Activated T-helper 2 cell treated with anti-CD3 and anti-CD28 coated beads, Interferon-gamma antibody, Interleukin-2, Interleukin-4, amounts not matched to agents 10 μg/mL and 5 μg/mL and 100 μg/mL, durations not matched to agents 14 hours and 24 hours and 36 hours (primary cell): ENCODE data around the gene SH2D5. TPM values are rescaled to one million over a fixed set of nuclear protein-coding genes. Genes with fewer than 3 reads are reported as not detected.
A peak's percentile ranks its signal among the peaks of the same experiment; 100 is the strongest.

Source experiments
- DNase-seq: peaks from one replicate; pipeline ENCODE4 v3.0.0; 2021; ENCODE audit warnings: low spot score
- H3K27ac Mint-ChIP-seq: one replicate; pipeline ENCODE4 v1.8.0; 2021; ENCODE audit warnings: mixed read lengths
- H3K27me3 Mint-ChIP-seq: one replicate; pipeline ENCODE4 v1.8.0; 2021; ENCODE audit warnings: low read depth, mixed read lengths
- H3K36me3 Mint-ChIP-seq: one replicate; pipeline ENCODE4 v1.8.0; 2021; ENCODE audit warnings: low read depth, mixed read lengths
- H3K4me1 Mint-ChIP-seq: one replicate; pipeline ENCODE4 v1.8.0; 2021; ENCODE audit warnings: low read depth, mixed read lengths
- H3K4me3 Mint-ChIP-seq: one replicate; pipeline ENCODE4 v1.8.0; 2021; ENCODE audit warnings: low read depth, mild to moderate bottlenecking, moderate library complexity, mixed read lengths
- H3K9me3 Mint-ChIP-seq: one replicate; pipeline ENCODE4 v1.8.0; 2021; ENCODE audit warnings: mixed read lengths
- intact Hi-C: fragments of 100-400 bp; cut with micrococcal nuclease; formaldehyde crosslinking; loops from one replicate; pipeline ENCODE4 v1.15.1; 2023
- total RNA-seq: library from RNA; stranded (reverse); gene quantifications from 2 replicates; pipeline ENCODE4 v1.2.3, GENCODE V29; 2022

The SH2D5 gene
- total RNA-seq, 1 donor from 2014 or later: 0.16 TPM

- no peak overlapping the region for H3K4me3 Mint-ChIP-seq
Observed at GRCh38 chr1:20703124-20703756, 29.3 kb downstream of the SH2D5 start.

DNA sequence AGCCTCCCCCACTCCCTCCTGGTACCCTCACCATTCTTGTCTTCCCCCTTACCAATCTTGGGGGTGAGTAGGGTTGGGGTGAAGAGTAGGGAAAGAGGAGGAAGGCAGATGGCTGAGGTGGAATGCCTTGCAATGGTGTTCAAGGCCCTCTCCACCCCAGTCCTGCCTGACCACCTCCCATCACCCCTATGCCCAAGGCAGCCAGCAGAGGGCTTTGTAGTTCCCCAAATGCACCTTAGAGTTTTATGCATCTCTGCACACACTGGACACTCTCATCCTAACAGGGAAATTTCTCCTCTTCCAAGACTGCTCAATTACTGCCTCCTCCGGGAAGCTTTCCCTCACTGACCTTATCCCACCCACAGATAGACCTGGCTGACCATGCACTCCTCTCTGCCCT, 30.1 kb downstream of the SH2D5 start:
- intact Hi-C loops: no loop called here
- no peaks in the 10 kb centered on the region for H3K4me1 Mint-ChIP-seq
- no peaks in the 10 kb centered on the region for H3K27me3 Mint-ChIP-seq
- DNase-seq: no peak
- H3K27ac Mint-ChIP-seq: no peak overlapping the region
- no peaks in the 10 kb centered on the region for H3K9me3 Mint-ChIP-seq
- H3K4me3 Mint-ChIP-seq: no peak overlapping the region
- no peaks in the 10 kb centered on the region for H3K36me3 Mint-ChIP-seq

More at GRCh38 chr1:20703124-20703756, 29.3 kb downstream of the SH2D5 start:
- Mint-ChIP-seq H3K9me3 (no peaks in the 10 kb centered on the region), H3K27ac (no peak overlapping the region), H3K27me3 (no peaks in the 10 kb centered on the region), H3K36me3 (no peaks in the 10 kb centered on the region), H3K4me1 (no peaks in the 10 kb centered on the region)
- intact Hi-C loops: no loop called here
- no peak for DNase-seq

- no peaks in the 10 kb centered on the region for H3K9me3 Mint-ChIP-seq
- no peak overlapping the region for H3K27ac Mint-ChIP-seq
- H3K4me1 Mint-ChIP-seq: peaks cover 2% of the 10 kb centered on the region
- no peak overlapping the region for H3K4me3 Mint-ChIP-seq
- no peaks in the 10 kb centered on the region for H3K36me3 Mint-ChIP-seq
- DNase-seq: no peak
- intact Hi-C loops: no loop called here
- H3K27me3 Mint-ChIP-seq: no peaks in the 10 kb centered on the region
Observed at GRCh38 chr1:20701847-20702246, 30.7 kb downstream of the SH2D5 start.

DNA sequence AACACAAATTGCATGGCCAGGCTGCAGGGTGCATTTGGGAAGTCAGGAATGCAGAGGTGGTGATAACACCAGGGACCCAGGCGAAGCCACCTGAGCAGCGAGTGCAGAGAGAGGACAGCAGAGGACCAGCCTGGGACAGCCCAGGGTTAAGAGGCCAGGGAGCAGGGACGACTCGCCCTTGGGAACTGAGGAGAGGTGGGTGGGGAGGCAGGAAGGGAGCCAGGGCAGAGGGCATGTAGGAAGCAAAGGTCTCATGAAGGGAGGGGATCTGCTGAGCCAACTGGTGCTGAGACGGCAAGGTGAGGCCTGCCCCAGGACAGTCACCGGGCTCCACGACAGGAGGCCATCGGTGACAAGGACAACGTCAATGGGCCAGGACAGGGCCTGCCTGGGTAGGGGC, 31.1 kb downstream of the SH2D5 start:
- H3K4me3 Mint-ChIP-seq: no peak overlapping the region
- no peaks in the 10 kb centered on the region for H3K9me3 Mint-ChIP-seq

GRCh38 chr1:20700636-20701215, 31.8 kb downstream of the SH2D5 start:
- H3K36me3 Mint-ChIP-seq: no peaks in the 10 kb centered on the region
- peaks cover 1% of the 10 kb centered on the region for H3K27me3 Mint-ChIP-seq
- no peaks in the 10 kb centered on the region for H3K9me3 Mint-ChIP-seq
- H3K4me3 Mint-ChIP-seq: no peak overlapping the region
- DNase-seq: no peak
- intact Hi-C loops: no loop called here
- H3K4me1 Mint-ChIP-seq: peaks cover 6% of the 10 kb centered on the region
- H3K27ac Mint-ChIP-seq: no peak overlapping the region

More for the DNA sequence above, 31.1 kb downstream of the SH2D5 start:
- intact Hi-C loops: no loop called here
- Mint-ChIP-seq H3K36me3 (no peaks in the 10 kb centered on the region), H3K4me1 (peaks cover 4% of the 10 kb centered on the region), H3K27me3 (no peaks in the 10 kb centered on the region), H3K27ac (no peak overlapping the region)
- no peak for DNase-seq

DNA sequence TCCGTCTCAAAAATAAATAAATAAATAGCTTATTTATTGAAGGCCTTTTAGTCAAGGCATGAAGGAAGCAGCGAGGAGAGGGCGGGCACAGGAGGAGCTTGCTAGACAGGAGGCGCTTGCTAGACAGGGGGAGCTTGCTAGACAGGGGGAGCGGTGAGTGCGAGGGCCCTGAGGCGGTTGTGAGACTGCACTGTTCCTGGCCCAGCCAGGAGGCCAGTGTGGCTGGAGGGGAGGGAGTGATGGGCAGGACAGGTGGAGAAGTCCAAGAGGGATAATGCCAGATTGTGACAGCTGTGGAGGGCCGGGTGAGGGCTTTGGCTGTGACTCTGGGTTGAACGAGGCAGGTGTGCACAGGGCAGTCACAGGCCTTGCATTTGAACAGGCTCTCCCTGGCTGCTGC, 32.9 kb downstream of the SH2D5 start:
- Mint-ChIP-seq H3K4me3 (no peak overlapping the region), H3K27me3 (peaks cover 3% of the 10 kb centered on the region), H3K27ac (no peak overlapping the region), H3K9me3 (no peaks in the 10 kb centered on the region), H3K4me1 (peaks cover 6% of the 10 kb centered on the region), H3K36me3 (no peaks in the 10 kb centered on the region)
- DNase-seq: no peak
- intact Hi-C loops: no loop called here

- peaks cover 6% of the 10 kb centered on the region for H3K4me1 Mint-ChIP-seq
- intact Hi-C loops: no loop called here
- H3K9me3 Mint-ChIP-seq: no peaks in the 10 kb centered on the region
- no peaks in the 10 kb centered on the region for H3K36me3 Mint-ChIP-seq
- no peak overlapping the region for H3K27ac Mint-ChIP-seq
- H3K27me3 Mint-ChIP-seq: peaks cover 3% of the 10 kb centered on the region
- no peak overlapping the region for H3K4me3 Mint-ChIP-seq
- no peak for DNase-seq
Observed at GRCh38 chr1:20698195-20698910, 34.1 kb downstream of the SH2D5 start.

GRCh38 chr1:20697563-20697962, 34.9 kb downstream of the SH2D5 start:
- H3K27ac Mint-ChIP-seq: no peak overlapping the region
- H3K27me3 Mint-ChIP-seq: peaks cover 3% of the 10 kb centered on the region
- no peak for DNase-seq

DNA sequence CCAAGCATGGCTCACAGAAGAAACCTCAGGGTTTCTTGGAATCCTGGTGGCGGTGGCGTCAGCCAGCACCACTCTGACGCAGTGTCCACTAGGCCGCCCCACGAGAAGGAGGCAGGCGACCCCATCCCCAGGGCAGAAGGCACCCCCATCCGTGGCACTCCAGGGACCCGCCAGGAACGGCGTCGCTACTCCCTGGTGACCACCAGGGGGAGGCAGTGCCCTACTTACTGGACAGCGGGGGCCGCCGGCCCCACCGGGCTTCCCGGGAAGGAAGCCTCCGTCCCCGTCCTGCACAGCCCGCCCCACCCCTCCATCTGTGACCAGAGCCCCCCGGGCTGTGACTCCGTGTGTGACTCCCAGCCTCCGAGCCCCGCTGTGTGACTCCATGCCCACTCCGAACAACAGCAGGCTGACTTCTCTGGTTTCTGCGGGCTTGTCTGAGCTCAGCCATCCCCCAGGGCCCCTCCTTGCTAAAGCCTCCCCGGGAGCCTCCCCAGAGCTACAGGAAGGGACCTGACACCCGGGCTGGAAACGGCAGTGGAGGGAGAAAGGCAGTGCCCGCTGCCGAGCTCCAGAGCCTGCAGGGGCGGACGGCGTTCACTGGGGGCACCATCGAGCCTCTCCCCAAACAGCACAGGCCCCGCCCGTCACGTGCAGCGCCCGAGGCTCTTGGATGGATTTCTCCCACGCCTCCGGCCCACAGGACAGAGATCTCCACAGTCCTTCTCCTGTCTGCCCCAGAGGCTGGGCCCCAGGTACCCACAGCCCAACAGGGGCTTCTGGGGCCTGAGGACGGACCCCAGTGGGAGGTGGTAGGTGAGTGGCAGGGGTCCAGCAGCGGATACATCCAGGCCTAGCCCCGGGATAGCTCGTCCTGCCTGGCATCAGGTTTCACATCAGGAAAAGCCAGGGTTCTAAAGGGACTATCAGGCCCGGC, 35.8 kb downstream of the SH2D5 start:
- peak; percentile 61 for DNase-seq
- H3K9me3 Mint-ChIP-seq: no peaks in the 10 kb centered on the region
- peaks cover 3% of the 10 kb centered on the region for H3K27me3 Mint-ChIP-seq
- peak overlapping the region; percentile 82 for H3K4me3 Mint-ChIP-seq
- intact Hi-C loops: loop anchor here (1.0 kb wide), 1 partner anchor 499 kb away; no protein-coding TSS in a partner anchor
- peaks cover 6% of the 10 kb centered on the region for H3K4me1 Mint-ChIP-seq
- no peak overlapping the region for H3K27ac Mint-ChIP-seq
- no peaks in the 10 kb centered on the region for H3K36me3 Mint-ChIP-seq

More at GRCh38 chr1:20697563-20697962, 34.9 kb downstream of the SH2D5 start:
- no peaks in the 10 kb centered on the region for H3K36me3 Mint-ChIP-seq
- H3K9me3 Mint-ChIP-seq: no peaks in the 10 kb centered on the region
- intact Hi-C loops: no loop called here
- no peak overlapping the region for H3K4me3 Mint-ChIP-seq
- H3K4me1 Mint-ChIP-seq: peaks cover 6% of the 10 kb centered on the region

GRCh38 chr1:20695515-20695914, 37.0 kb downstream of the SH2D5 start:
- H3K27me3 Mint-ChIP-seq: peaks cover 3% of the 10 kb centered on the region
- no peak overlapping the region for H3K27ac Mint-ChIP-seq
- intact Hi-C loops: no loop called here
- DNase-seq: no peak
- H3K36me3 Mint-ChIP-seq: no peaks in the 10 kb centered on the region
- no peaks in the 10 kb centered on the region for H3K9me3 Mint-ChIP-seq
- H3K4me3 Mint-ChIP-seq: peak overlapping the region; percentile 82
- H3K4me1 Mint-ChIP-seq: peaks cover 6% of the 10 kb centered on the region

DNA sequence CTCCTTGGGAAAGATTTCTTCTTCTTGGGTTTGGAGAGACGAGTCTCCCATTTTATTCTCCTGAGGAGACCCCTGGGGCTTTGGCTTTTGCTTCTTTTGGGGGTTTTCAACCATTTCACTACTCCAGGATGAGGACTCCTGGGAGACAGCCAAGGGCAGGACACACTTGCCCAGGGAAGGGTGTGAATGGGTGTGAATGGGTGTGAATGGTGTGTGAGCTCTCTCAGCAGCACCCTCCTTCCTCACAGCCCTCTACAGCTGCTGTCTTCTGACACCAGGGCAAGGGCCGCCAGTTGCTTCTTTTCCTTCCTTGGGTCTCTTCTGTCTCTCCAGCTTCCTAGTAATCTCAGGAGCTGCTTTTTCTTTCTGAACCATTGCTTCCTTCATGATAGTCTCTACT, 38.9 kb downstream of the SH2D5 start:
- intact Hi-C loops: no loop called here
- Mint-ChIP-seq H3K4me3 (no peak overlapping the region), H3K27ac (no peak overlapping the region), H3K36me3 (no peaks in the 10 kb centered on the region), H3K9me3 (no peaks in the 10 kb centered on the region), H3K4me1 (peaks cover 6% of the 10 kb centered on the region), H3K27me3 (peaks cover 3% of the 10 kb centered on the region)
- no peak for DNase-seq

DNA sequence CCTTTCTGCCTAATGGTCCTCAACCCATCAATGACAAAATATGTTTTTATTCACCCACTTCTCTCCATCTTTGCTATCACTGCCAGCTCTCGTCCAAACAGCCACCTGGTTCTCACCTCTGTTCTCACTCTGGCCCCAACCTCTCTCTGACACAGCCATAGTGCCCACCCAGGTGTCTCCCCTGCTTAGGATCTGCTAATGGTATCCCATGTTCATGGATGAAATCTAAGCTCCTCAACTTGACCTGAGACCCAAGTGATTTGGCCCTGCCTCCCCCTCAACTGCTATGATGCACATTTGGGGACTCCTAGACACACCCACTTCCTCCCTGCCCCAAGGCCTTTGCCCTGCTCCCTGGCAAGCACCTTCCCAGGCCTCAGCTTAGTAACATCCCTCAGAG, 40.6 kb downstream of the SH2D5 start:
- H3K4me3 Mint-ChIP-seq: no peak overlapping the region
- H3K9me3 Mint-ChIP-seq: no peaks in the 10 kb centered on the region
- H3K36me3 Mint-ChIP-seq: no peaks in the 10 kb centered on the region
- peaks cover 4% of the 10 kb centered on the region for H3K4me1 Mint-ChIP-seq
- peaks cover 3% of the 10 kb centered on the region for H3K27me3 Mint-ChIP-seq
- no peak for DNase-seq
- intact Hi-C loops: no loop called here
- no peak overlapping the region for H3K27ac Mint-ChIP-seq
